Raji (cell line): ENCODE measurements around the gene C14orf119.

Experiments
- POLR2A ChIP-seq: IDR thresholded peaks from 2 replicates; pipeline ENCODE4 v1.6.1; 2011; ENCODE audit warnings: low read depth, low read length, control low read depth; ENCODE audit not compliant: insufficient read depth

Gene C14orf119

GRCh38 chr14:23093104-23093503 lies 2.2 kb upstream of the C14orf119 start:
- TF ChIP-seq POLR2A, result no peak

DNA sequence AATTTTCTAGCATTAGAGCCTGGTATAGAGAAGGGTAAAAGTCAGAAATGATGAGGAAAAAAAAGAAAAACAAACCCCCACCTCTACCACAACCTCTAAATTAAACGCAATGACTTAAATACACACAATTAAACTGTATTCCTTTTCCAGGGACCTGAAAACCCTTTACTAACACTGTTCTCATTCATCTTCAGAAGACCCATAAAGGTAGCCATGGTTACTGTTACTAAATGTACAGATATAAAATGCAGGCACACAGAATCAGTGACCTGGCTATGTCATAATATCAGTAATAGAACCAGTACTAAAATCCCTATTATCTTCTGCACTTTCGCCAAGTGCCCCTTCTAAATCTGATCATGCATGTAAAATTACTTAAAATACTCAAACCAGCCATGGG lies 1.8 kb upstream of the C14orf119 start:
- no peak for TF ChIP-seq POLR2A

DNA sequence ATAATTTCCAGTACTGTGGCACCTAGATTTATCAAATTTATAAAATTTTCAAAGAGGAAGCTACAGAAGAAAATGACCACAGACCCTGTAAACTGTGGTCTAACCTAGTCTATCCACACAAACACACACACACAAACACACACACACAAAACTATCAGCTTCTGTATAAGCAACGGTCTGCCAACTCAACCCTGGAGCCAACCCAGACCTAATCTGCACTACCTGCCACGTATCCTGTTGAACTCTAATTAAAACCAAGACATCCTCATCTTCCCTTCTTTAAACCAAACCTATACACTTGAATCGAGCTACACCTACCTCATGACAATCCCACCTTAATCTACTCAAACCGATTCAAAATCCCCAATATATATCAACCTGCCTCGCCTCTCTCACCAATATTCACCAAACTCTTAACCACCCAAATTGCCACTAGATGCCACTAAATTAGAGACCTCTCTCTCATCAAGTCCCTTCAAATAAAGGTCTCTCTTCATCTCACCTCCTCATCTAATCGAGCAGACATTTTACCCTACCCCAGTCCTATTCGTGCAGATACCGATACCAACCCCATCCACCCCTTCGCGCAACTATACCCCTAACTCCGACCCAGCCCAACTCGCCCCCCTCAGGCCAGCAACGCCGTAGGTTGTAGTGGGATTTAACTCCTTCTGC lies 1.2 kb upstream of the C14orf119 start:
- TF ChIP-seq POLR2A, result no peak

DNA sequence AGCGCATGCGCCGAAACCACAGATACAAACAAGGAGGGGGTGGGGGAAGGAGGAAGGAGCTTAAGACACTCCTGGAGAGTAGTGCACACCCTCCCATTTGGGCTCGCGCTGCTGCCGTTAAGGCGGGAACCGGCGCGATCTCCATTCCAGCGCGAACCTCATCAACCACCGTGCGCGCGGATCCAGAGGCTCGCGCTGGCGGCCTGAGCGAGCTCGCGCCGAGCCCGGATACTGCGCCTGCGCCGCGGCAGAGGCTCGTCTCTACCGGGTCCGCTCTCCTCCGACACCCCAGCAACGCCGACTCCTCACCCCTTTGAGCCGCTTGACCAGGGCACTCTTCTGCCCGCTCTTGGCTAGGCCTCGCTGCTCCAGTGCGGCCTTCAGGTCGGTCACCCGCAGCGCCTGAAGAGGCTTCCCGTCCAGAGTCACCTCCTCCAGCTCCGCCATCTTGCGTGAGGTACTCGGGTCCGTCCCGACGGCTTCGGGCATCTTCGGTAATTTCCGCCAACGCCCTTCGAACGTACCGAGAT lies 574 bp upstream of the C14orf119 start, which contains the start of gene ACIN1:
ACIN1 (minus strand) TSS at position 471 of the 530 bp plus-strand sequence; CDS start at position 447, 24 bp downstream.
- peak; percentile 81 for TF ChIP-seq POLR2A

DNA sequence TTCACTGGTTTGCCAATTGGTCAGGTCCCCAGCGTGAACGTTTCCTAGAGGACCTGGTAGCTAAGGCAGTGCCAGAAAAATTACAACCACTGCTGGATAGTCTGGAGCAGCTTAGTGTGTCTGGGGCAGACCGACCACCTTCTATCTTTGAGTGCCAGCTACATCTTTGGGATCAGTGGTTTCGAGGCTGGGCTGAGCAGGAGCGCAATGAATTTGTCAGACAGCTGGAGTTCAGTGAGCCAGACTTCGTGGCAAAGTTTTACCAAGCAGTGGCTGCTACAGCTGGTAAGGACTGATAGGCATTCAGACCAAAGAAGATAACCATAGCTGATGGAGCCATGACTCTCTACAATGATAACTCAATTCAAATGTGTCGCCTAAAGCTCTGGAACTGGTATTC lies 2.5 kb downstream of the C14orf119 start:
- no peak for TF ChIP-seq POLR2A

GRCh38 chr14:23099212-23099861 lies 4.0 kb downstream of the C14orf119 start:
- no peak for TF ChIP-seq POLR2A

- no peak for TF ChIP-seq POLR2A
Observed at GRCh38 chr14:23101213-23101970, 6.1 kb downstream of the C14orf119 start.

GRCh38 chr14:23101986-23102625 lies 6.8 kb downstream of the C14orf119 start:
- no peak for TF ChIP-seq POLR2A

- no peak for TF ChIP-seq POLR2A
Observed at GRCh38 chr14:23102801-23103200, 7.5 kb downstream of the C14orf119 start.

DNA sequence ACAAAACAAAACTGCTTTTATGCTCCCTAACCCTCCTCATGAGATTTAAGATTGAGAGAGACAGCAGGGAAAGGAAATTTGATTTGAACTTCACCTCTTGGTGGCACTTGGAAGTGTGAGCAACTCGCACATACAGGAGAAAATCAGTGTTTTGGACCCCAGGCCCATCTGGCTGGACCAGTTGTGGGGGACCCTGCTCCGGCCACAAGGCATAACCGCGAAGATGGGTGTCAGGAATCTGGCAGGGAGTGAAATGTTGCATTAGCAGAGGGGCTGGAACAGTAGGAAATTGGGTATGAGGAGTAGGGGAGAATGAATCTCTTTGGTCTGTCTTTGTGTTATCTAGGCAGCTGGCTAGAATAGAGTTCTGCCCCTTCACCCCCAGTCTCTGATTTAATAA lies 8.3 kb downstream of the C14orf119 start:
- no peak for TF ChIP-seq POLR2A

GRCh38 chr14:23104070-23104590 lies 8.8 kb downstream of the C14orf119 start:
- TF ChIP-seq POLR2A, result no peak

DNA sequence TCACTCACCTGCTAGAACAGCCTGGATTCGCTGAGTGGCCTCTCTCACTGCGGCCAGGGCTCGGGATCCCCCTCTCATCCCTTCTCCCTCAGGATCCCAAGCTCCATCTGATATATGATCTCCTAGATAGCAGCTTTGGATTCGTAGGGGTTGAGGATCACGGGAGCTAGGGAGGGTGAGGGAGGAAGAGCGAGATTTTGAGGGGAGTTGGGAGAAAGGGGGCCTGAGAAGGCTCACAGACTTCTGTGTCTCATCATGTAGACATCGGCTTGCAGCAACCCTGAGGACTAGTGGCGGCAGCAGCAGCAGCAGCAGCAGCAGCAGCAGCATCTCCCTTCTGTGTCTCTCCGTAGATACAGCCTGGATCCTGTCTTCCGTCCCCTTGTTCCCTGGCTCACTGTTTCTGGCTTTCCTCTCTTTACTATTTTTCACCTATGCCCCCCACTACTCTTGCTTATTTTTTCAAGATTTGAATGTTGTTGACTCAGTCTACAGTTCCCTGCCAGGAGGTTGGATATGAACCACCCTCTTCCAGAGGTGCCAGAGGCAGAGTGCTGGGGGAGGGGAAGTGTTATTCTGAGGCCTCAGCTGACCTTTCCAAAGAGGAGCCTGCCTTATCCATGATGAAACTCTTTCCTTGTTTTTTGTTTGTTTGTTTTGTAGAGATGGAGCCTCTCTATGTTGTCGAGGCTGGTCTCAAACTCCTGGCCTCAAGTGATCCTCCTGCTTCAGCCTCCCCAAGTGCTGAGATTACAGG lies 9.5 kb downstream of the C14orf119 start, which contains the start of gene CIROP:
CIROP (minus strand) TSS at position 399 of the 757 bp plus-strand sequence; CDS start at position 330, 69 bp downstream.
- TF ChIP-seq POLR2A, result no peak

DNA sequence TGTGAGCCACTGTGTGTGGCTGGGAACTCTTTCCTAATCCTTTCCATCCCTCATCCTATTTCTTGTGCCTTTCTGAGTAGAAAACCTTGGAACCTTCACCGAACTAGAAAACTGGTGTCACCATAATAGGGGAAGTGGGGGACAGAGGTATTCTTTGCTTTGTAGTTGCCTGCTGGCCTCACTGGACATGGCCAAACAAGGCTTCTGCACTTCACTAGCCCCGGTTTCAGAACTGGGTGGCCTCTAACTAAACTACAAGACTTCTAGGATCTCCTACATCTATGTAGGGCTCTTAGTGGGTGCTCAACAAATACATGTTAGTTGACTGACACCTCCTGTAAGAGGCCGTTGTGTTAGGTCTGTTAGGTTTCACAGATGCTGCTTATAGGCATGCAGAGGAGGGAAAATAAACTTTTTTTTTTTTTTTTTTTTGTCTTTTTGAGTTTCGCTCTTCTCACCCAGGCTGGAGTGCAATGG lies 10.1 kb downstream of the C14orf119 start:
- TF ChIP-seq POLR2A, result no peak

GRCh38 chr14:23106747-23107045 lies 11.4 kb downstream of the C14orf119 start:
- TF ChIP-seq POLR2A, result no peak
